Calu3 (cell line): ENCODE data around the gene PPFIBP1. TPM values are rescaled to one million over a fixed set of nuclear protein-coding genes. Genes with fewer than 3 reads are reported as not detected.

Source experiments
- BruUV-seq: library from RNA; stranded (reverse); fragments of 400-500 nt; replicated peaks from 2 replicates; lab custom pipeline; 2021; lab: Mats Ljungman, UMichigan
- CTCF ChIA-PET: fragments of 300-600 bp; sonication (Branson Sonifier 250); formaldehyde crosslinking; loops from one replicate; lab custom pipeline; 2022; ENCODE audit warnings: antibody characterized with exemption; lab: Charles Lee
- DNase-seq: peaks from one replicate; pipeline ENCODE4 v3.0.0; 2022
- H3K27ac Mint-ChIP-seq: one replicate; pipeline ENCODE4 v1.8.0; 2022; ENCODE audit warnings: mixed read lengths; ENCODE audit not compliant: unreplicated experiment
- H3K27me3 Mint-ChIP-seq: one replicate; pipeline ENCODE4 v1.8.0; 2022; ENCODE audit warnings: mixed read lengths; ENCODE audit not compliant: unreplicated experiment
- H3K36me3 Mint-ChIP-seq: one replicate; pipeline ENCODE4 v1.8.0; 2022; ENCODE audit warnings: mild to moderate bottlenecking, moderate library complexity, mixed read lengths; ENCODE audit not compliant: insufficient read depth, unreplicated experiment
- H3K4me1 Mint-ChIP-seq: one replicate; pipeline ENCODE4 v1.8.0; 2022; ENCODE audit warnings: mild to moderate bottlenecking, low read depth, mixed read lengths; ENCODE audit not compliant: unreplicated experiment
- H3K4me3 Mint-ChIP-seq: one replicate; pipeline ENCODE4 v1.8.0; 2022; ENCODE audit warnings: mild to moderate bottlenecking, low read depth, moderate library complexity, mixed read lengths; ENCODE audit not compliant: unreplicated experiment
- H3K9me3 Mint-ChIP-seq: one replicate; pipeline ENCODE4 v1.8.0; 2022; ENCODE audit warnings: low read depth, mixed read lengths; ENCODE audit not compliant: unreplicated experiment
- intact Hi-C: fragments of 100-400 bp; cut with micrococcal nuclease; formaldehyde crosslinking; loops from one replicate; pipeline ENCODE4 v1.10.0; 2022; ENCODE audit not compliant: unreplicated experiment
- total RNA-seq: library from RNA; stranded (reverse); gene quantifications from 2 replicates; pipeline ENCODE4 v1.2.3, GENCODE V29; 2022
- TF ChIP-seq, protein P1 (sequence below): fragments of 200-600 bp; IDR thresholded peaks from one replicate; pipeline ENCODE4 v1.8.0; 2022; ENCODE audit warnings: antibody characterized with exemption; ENCODE audit not compliant: unreplicated experiment

PPFIBP1 gene
- total RNA-seq, 1 experiment from 2014 or later = 58.7 TPM

DNA sequence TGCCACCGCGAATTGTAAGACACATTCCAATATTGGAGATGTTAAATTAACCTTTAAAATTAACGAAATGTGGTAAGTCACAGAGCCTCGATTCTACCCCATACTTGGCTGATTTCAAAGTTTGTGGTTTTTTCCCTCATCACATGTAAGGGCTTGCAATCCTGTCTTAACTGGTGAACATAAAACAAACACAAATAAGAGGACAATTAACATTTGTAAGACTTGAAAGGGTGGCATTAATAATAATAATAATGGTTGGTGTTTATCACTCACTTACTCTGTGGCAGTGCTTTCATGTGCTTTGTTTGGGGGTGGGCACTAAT lies 26.6 kb downstream of the PPFIBP1 start:
- no TSS peak for BruUV-seq
- H3K27ac Mint-ChIP-seq = no peak overlapping the region
- CTCF ChIA-PET = interaction anchor here (1.1 to 1.3 kb wide), 2 partner anchors 26 to 126 kb away, joined by 3 to 5 read pairs; partner anchors contain the start of gene PPFIBP1
- H3K4me3 Mint-ChIP-seq = peak overlapping the region; percentile 22
- H3K27me3 Mint-ChIP-seq = no peaks in the 10 kb centered on the region
- DNase-seq = no peak
- peaks cover 15% of the 10 kb centered on the region for H3K36me3 Mint-ChIP-seq
- TF ChIP-seq, protein P1, sequence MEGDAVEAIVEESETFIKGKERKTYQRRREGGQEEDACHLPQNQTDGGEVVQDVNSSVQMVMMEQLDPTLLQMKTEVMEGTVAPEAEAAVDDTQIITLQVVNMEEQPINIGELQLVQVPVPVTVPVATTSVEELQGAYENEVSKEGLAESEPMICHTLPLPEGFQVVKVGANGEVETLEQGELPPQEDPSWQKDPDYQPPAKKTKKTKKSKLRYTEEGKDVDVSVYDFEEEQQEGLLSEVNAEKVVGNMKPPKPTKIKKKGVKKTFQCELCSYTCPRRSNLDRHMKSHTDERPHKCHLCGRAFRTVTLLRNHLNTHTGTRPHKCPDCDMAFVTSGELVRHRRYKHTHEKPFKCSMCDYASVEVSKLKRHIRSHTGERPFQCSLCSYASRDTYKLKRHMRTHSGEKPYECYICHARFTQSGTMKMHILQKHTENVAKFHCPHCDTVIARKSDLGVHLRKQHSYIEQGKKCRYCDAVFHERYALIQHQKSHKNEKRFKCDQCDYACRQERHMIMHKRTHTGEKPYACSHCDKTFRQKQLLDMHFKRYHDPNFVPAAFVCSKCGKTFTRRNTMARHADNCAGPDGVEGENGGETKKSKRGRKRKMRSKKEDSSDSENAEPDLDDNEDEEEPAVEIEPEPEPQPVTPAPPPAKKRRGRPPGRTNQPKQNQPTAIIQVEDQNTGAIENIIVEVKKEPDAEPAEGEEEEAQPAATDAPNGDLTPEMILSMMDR = no peak
- intact Hi-C loops = no loop called here
- H3K9me3 Mint-ChIP-seq = no peaks in the 10 kb centered on the region
- H3K4me1 Mint-ChIP-seq = peaks cover 55% of the 10 kb centered on the region

DNA sequence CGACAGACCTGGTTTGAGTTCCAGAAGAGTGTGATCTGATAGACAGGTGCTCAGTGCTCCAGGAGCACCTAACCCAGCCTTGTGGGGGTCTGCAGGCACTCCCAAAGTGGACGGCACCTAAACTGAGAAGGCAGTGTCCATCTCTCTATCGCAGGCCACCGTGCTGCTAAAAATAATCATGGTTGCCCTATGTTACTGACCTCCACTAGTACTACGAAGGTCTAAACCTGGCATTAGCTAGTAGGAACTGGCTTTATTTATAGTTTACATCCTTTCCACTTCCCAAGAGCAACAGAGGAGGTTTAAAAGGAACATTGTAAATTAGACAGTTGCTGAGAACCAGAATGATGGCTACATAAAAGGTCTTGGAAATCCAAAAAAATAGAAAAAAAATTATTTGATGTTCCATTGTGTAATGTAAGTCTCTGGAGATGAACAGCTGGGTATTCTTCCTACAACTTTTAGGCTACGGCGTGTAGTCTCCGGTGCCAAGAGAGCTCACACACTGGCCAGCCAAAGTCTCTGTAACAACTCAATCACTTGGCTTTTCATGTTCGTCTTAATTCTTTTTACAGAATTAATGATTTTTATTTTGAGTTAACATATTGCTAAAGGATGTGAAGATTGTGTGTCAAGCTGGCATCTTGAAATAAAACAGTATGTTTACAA lies 27.3 kb downstream of the PPFIBP1 start:
- peaks cover 48% of the 10 kb centered on the region for H3K4me1 Mint-ChIP-seq
- H3K36me3 Mint-ChIP-seq = peaks cover 15% of the 10 kb centered on the region
- no peak overlapping the region for H3K4me3 Mint-ChIP-seq
- H3K9me3 Mint-ChIP-seq = no peaks in the 10 kb centered on the region
- DNase-seq = no peak
- H3K27me3 Mint-ChIP-seq = no peaks in the 10 kb centered on the region
- TF ChIP-seq, protein P1 = no peak
- CTCF ChIA-PET = no interaction called here
- intact Hi-C loops = no loop called here
- no peak overlapping the region for H3K27ac Mint-ChIP-seq
- BruUV-seq = no TSS peak

DNA sequence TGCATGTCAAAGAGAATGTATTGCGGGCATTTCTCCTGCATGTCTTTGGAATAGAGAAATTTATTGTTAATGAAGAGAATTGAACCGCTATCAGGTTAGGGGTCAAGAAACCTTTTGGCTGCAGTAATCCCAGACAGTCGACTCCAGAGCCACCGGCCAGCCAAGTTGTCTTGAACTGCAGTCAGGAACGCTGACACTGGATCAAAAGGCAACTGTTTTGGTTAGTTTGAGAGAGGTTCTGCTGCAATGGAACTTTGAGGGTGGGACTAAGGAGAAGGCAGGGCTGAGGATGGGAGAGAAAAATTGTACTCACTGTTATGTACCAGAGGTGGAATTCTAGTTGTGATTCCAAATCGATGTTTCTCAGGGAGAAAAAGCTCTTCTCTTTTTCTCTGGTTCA lies 28.2 kb downstream of the PPFIBP1 start:
- peaks cover 15% of the 10 kb centered on the region for H3K36me3 Mint-ChIP-seq
- CTCF ChIA-PET = no interaction called here
- no TSS peak for BruUV-seq

DNA sequence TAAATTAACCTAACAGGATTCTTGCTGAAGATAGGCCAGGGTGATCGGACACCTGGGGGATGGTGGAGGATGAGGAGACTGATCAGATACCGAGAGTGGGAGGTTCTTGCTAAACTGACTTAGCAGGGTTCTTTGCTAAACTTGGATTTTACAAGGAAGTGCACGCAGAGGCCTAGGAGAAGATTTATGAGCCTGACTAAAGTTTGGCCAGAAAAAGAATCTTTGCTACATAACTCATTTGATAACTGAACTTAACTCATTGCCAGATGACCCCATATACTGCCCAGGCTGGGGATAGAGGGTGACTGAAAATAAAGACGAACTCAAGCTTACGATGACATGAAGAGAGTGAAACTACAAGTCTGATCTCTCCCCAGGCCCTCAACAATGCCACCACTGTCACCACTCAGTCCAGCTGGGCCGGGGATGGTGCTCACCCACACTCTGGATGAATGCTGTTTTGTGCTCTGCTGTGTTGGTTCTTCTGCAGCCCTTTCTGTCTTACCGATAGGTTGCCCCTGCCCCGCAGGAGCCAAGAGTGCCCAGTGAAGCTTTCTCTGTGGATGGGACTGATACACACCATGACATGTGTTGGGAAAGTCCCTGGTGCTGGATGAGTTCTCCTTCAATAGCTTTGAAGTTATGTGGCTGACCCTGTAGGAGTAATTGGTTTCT lies 29.0 kb downstream of the PPFIBP1 start:
- Mint-ChIP-seq H3K4me3 (no peak overlapping the region), H3K27me3 (no peaks in the 10 kb centered on the region), H3K9me3 (no peaks in the 10 kb centered on the region), H3K36me3 (peaks cover 15% of the 10 kb centered on the region), H3K4me1 (peaks cover 49% of the 10 kb centered on the region), H3K27ac (no peak overlapping the region)
- BruUV-seq = no TSS peak
- no peak for DNase-seq
- CTCF ChIA-PET = no interaction called here
- intact Hi-C loops = no loop called here
- TF ChIP-seq, protein P1 = no peak

More for the DNA sequence above, 28.2 kb downstream of the PPFIBP1 start:
- intact Hi-C loops = no loop called here
- H3K9me3 Mint-ChIP-seq = no peaks in the 10 kb centered on the region
- no peak overlapping the region for H3K27ac Mint-ChIP-seq
- no peak for DNase-seq
- no peaks in the 10 kb centered on the region for H3K27me3 Mint-ChIP-seq
- H3K4me3 Mint-ChIP-seq = no peak overlapping the region
- H3K4me1 Mint-ChIP-seq = peaks cover 47% of the 10 kb centered on the region
- TF ChIP-seq, protein P1 = no peak
